GM11168 (cell line): Measurements from ENCODE around the gene RAPGEF1.
"Not testable (repeated sequence)": the region's sequence is repeated elsewhere in the genome, so short reads cannot be mapped to it uniquely, and the experiment has no call there.

Source experiments
- in situ Hi-C: fragments of 300-500 bp; cut with MboI; formaldehyde crosslinking; loops from one replicate; pipeline ENCODE4 v1.12.0; 2022; ENCODE audit warnings: low sequenced_read_pairs; ENCODE audit not compliant: unreplicated experiment

Gene RAPGEF1

GRCh38 chr9:131677049-131677443, 62.8 kb downstream of the RAPGEF1 start:
- in situ Hi-C loops = loop anchor here (10.0 kb wide), 1 partner anchor 58 kb away; no protein-coding TSS in a partner anchor

- in situ Hi-C loops = loop anchor here (10.0 kb wide), 1 partner anchor 58 kb away; no protein-coding TSS in a partner anchor
These were observed 63.4 kb downstream of the RAPGEF1 start for GRCh38 chr9:131676431-131676972.

GRCh38 chr9:131675437-131676022, 64.3 kb downstream of the RAPGEF1 start:
- in situ Hi-C loops = loop anchor here (10.0 kb wide), 1 partner anchor 59 kb away; no protein-coding TSS in a partner anchor

- in situ Hi-C loops = loop anchor here (10.0 kb wide), 1 partner anchor 60 kb away; no protein-coding TSS in a partner anchor
These were observed 65.2 kb downstream of the RAPGEF1 start for GRCh38 chr9:131674425-131675421.

DNA sequence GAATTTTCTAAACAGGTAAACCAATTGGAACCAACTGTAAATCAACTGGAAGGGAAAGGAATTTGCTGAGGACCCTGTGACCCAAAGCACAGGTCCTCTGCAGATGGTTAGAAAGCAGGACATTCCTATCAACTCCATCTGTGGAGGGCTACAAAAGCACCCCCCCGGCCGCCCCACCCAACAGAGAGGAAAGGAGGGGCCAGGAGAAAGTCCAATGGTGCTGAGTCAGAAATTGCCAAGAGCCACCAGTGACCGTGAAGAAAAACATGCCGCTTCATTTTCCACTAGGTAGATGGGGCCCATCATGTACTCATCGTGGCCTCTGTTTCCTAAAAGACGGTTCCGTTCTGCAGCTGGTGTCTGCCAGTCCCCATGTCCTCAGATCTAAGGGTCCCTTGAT, 66.3 kb downstream of the RAPGEF1 start:
- in situ Hi-C loops = loop anchor here (10.0 kb wide), 1 partner anchor 61 kb away; no protein-coding TSS in a partner anchor

GRCh38 chr9:131673068-131673467, 66.8 kb downstream of the RAPGEF1 start:
- in situ Hi-C loops = loop anchor here (10.0 kb wide), 1 partner anchor 62 kb away; no protein-coding TSS in a partner anchor

DNA sequence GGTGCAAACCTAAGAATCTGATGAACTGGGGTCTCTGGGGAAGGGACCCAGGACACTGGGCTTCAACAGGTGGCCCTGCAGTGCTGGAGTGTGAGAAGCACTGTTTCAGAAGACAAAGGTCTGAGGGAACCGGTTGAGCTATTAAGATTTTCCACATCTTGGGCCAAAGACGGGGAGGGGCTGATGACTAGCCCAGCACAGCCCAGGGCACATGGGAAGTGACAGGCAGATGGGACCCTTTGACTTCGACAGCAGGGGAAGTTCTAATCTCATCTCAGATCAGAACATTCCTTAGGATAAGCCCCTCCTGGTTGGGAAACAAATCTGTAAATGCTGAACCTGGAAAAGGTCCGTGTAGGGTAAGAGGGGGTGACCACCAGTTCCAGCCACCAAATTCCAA, 67.4 kb downstream of the RAPGEF1 start:
- in situ Hi-C loops = loop anchor here (10.0 kb wide), 1 partner anchor 62 kb away; no protein-coding TSS in a partner anchor

GRCh38 chr9:131671133-131671520, 68.7 kb downstream of the RAPGEF1 start:
- in situ Hi-C loops = loop anchor here (10.0 kb wide), 1 partner anchor 64 kb away; no protein-coding TSS in a partner anchor

DNA sequence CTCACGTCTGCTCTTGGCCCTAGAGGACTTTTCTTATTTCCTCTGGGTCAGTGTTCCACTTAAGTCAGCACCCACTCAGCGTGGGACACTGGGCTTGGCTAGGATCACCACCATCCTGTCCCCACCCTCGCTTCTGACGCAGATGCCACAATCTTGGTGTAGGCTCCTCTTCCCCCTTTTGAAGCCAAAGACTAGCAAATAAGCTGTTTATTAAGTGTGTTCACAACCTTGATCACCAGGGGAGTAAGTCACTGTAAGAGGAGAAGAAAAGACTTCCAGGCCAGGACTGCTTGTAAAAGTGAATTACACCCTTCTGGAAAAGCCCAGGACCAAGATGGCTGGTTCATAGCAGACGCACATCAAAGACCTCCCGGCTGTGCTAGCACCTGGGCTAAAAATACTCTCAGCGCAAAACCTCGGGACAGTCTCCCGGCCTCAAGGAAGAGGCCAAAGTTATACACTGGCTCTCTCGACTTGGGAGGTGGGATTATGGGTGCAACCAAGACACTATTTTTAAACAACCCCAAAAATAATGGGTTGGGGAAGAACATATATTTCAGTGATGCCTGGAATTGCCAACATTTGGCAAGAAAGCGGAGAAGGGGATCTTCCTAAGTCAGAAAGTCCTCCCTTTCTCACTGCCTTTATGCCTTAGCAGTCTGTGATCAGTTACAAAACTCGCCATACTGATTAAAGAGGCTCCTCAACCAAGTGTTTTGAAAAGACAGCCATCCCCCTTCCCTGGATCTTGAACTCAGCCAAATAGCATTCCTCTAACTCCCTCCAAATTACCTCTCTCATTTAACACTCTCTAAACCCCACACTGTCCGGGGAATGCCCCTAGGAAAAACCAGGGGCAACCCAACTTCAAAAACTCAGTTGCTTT, 69.4 kb downstream of the RAPGEF1 start:
- in situ Hi-C loops = loop anchor here (10.0 kb wide), 1 partner anchor 64 kb away; no protein-coding TSS in a partner anchor

DNA sequence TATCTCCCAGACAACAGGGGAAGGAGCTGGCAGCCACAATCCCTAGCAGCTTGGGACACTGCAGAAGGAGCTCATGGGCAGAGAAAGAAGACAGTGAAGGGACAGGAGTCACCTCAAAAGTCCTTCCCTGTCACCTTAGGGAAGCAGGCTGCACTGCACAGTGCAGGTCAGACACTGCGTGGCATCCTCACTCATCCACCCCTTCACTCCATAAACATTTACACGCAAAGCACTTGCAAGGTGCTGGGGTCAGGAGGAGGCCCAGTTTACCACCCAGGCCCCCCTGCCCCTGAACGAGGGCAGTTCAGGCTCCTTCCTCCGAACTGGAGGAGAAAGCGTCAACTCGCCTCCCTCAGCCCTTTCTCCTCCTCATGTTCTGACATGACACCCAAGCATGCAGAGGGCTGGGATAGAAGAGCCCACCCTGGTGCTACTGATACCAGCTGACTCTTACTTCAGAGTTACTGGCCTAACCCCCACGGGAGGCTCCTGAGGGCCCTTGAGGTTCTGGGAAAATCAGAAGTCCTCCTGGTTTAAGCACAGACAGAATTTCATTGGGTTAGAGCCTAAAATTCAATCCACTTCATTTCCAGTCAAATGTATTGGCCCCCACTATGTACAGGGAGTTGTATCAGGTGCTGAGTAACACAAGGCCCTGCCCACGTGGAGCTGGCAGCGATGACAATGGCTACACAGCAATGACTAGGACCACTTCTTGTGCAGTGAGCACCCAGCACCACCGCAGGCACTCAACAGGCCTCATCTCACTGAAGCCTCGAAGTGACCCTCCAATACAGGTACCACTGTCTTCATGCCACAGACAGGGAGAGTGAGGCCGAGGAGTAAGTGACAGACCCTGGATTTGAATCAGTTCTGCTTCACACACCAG, 70.4 kb downstream of the RAPGEF1 start:
- in situ Hi-C loops = loop anchor here (10.0 kb wide), 1 partner anchor 65 kb away; no protein-coding TSS in a partner anchor

GRCh38 chr9:131668439-131669268, 71.2 kb downstream of the RAPGEF1 start:
- in situ Hi-C loops = no loop called here

- in situ Hi-C loops = no loop called here
These were observed 71.8 kb downstream of the RAPGEF1 start for GRCh38 chr9:131668057-131668438.

GRCh38 chr9:131667576-131667975, 72.3 kb downstream of the RAPGEF1 start:
- in situ Hi-C loops = no loop called here

GRCh38 chr9:131666774-131667173, 73.1 kb downstream of the RAPGEF1 start:
- in situ Hi-C loops = no loop called here

GRCh38 chr9:131666029-131666428, 73.8 kb downstream of the RAPGEF1 start:
- in situ Hi-C loops = no loop called here

DNA sequence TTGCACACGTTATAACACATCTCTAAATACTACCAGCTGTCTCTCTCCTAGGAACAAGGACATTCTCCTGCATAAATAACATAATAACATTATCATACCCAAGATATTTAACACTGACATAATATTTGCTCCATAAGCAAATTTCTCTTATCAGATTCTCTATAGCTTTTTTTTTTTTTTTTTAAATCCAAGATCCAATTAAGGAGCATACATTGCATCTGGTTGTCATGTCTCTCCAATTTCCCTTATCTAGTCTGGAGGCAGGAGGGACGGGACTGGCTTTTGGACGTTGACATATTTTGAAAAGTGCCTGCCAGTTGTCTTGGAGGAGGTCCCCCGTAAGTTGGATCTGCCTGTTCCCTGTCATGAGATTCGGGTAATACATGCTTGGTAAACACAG, 76.6 kb downstream of the RAPGEF1 start:
- in situ Hi-C loops = no loop called here

DNA sequence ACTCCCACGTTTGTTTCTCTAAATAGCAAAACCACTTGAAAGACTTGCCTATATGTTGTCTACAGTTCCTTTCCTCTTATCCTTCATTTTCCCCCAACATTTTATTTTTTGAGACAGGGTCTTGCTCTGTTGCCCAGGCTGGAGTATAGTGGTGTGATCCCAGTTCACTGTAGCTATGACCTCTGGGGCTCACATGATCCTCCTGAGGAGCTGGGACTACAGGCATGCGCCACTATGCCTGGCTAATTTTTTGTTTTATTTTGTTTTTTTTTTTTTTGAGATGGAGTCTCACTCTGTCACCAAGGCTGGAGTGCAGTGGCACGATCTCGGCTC, 77.6 kb downstream of the RAPGEF1 start:
- in situ Hi-C loops = not testable (repeated sequence)
